Kidney capillary endothelial cell (primary cell): ENCODE results near the gene SPATA7.

Experiments used
- DNase-seq: peaks from one replicate; pipeline ENCODE4 v3.0.0-alpha.2; 2018; ENCODE audit warnings: low spot score

The SPATA7 gene

GRCh38 chr14:88420187-88420586, 34.7 kb downstream of the SPATA7 start:
- DNase-seq, result no peak

- DNase-seq, result no peak
Observed at GRCh38 chr14:88421286-88421685, 35.8 kb downstream of the SPATA7 start.

DNA sequence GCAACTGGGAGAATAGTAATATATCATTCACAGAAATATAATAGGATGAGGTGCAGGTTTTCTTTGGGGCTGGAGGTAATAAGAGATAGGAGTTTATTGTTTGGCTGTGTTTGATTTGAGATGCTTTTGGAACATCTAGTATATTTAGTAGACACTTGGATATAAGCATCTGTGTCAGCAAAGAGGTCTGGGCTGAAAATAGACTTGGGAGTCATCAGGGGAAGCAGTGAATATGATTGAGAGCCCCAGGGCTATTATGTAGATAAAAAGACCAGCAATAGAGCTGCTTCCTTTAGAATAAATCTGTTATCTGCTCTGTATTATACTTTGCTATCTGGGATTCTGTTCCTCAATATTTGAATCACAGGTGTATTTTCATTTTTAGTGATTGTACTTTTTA, 36.6 kb downstream of the SPATA7 start:
- no peak for DNase-seq

DNA sequence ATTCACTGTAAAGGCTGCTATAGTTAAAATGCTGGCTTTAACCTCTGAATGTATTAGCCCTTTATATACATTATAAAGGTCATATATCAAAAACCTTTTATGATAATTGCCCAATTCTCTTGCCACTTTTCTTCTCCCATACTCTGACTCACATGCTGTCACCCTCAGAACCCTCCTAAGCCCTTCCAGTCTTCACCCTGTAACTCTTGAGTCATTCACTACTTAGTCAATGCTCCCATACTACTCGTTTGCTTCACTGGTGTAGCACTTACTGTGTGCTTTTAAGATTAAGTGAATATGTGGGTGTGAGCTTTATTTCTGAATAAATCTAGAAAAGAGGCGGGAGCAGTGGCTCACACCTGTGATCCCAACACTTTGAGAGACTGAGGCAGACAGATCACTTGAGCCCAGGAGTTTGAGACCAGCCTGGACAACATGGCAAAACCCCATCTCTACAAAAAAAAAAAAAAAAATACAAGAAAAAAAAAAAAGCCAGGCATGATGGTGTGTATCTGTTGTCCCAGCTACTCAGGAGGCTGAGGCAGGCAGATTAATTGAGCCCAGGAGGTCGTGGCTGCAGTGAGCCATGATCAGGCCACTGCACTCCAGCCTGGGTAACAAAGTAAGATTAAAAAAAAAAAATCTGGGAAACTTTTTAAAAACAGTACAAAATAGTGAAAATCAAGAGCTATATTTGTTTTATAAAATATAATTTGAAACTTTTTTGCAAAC, 37.6 kb downstream of the SPATA7 start:
- no peak for DNase-seq

DNA sequence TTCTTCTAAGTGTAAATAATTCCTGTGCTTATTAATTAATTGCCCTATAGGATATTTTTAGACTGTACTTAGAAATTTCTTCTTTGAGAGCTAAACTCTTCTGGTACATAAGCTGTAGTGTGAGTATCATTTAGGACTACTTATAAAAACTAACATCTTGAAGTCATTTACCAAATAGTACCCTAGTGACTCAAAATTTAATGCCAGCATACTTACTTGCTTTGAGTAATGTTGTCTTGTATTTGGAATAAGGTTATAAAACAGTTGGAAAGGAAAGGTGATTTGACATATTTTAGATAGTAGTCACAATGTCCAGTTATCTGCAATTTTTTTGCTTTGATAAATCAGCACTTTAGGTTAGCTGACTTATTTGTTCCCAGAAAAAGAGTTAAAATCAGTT, 39.1 kb downstream of the SPATA7 start:
- no peak for DNase-seq

DNA sequence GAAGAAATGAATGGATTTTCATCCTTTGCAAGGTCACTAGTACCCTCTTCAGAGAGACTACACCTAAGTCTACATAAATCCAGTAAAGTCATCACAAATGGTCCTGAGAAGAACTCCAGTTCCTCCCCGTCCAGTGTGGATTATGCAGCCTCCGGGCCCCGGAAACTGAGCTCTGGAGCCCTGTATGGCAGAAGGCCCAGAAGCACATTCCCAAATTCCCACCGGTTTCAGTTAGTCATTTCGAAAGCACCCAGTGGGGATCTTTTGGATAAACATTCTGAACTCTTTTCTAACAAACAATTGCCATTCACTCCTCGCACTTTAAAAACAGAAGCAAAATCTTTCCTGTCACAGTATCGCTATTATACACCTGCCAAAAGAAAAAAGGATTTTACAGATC, 40.8 kb downstream of the SPATA7 start:
- no peak for DNase-seq

DNA sequence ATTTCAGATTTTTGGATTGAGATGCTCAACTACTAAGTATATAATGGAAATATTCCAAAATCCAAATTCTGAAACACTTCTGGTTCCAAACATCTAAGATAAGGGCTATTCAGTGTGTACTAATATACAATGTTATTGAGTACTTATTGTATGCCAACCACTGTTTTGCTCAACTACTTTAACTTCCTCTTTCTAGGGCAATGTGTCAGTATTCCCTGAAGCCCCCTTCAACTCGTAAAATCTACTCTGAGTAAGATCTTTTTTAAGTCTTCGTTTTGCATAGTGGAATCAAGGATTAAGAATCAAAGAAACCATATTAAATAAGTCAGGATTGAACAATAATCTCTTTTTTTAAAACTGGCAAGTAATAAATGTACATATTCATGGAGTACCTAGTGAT, 45.5 kb downstream of the SPATA7 start:
- no peak for DNase-seq

GRCh38 chr14:88437658-88438057, 52.2 kb downstream of the SPATA7 start:
- no peak for DNase-seq

DNA sequence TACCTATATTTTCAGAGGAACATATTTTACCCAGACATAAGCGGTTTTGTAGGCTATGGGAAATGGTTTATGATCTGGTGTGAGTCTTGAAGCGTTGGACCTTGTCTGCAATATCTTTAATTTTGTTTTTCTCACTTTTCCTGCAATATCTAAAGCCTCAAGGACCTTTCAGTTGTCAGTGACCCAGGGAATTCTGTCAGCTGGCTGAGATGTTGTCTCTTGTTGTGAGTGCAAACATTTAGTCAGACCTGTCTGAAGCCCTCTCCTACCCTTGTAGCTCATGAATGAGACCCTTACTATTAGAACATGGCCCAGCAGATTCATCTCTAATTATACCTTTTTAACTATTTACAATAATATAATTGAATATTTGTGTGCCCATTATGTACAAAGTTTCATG, 53.6 kb downstream of the SPATA7 start:
- DNase-seq, result no peak

- no peak for DNase-seq
Observed at GRCh38 chr14:88452231-88452630, 66.8 kb downstream of the SPATA7 start.

DNA sequence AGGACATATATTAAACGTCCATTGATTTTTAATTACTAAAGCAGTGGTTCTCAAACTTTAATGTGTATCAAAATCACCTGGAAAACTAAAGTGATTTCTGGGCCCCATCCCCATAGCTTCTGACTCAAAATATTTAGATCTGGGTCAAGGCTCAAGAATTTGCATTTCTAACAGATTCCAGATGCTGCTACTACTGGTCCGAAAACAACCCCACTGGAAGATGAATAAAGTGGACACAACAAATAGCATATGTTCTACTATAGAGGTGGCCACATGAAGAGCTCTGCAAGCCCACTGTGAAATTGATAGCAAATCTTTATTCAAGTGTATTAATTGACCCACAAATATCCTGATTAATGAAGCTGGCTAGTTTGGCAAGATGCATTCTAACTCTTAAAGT, 69.4 kb downstream of the SPATA7 start:
- DNase-seq, result no peak

DNA sequence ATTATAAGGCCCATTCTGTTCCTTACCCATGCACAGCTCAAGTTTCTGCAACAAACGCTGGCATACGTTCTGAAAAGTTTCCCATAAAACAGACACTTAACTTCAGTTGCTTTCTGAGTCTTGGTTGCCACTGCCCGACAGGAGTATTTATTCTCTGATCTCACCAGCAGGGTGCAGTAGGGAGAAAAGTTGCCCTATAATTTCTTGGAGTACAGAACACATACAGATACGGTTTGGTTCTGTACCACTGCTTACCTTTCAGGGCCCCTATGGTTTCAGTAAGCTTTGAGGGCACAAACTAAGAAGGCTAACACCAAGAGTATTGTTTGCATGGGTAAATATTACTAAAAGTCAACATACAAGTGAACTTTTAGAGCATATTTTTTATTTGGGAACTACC, 77.9 kb downstream of the SPATA7 start:
- DNase-seq, result peak; percentile 9

DNA sequence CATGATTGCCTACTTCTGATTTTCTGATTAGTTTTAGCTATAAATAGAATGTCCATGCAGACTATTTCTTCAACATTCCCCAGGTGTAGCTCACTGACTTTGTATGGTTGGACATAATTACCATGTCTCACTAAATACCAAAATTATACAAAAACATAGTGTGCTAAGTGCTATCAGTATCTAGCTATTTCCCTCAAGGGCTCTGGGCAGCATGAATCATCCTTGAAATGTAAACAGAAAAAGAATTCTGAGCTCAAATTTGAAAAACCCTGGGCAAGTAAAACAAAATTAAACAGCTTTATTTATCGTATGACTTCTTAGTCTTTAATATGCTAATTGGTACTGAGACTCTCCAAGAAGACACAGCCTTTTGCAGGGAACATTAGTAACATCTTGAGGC, 82.9 kb downstream of the SPATA7 start:
- DNase-seq, result no peak

- DNase-seq, result no peak
Observed at GRCh38 chr14:88470542-88471440, 85.3 kb downstream of the SPATA7 start.

DNA sequence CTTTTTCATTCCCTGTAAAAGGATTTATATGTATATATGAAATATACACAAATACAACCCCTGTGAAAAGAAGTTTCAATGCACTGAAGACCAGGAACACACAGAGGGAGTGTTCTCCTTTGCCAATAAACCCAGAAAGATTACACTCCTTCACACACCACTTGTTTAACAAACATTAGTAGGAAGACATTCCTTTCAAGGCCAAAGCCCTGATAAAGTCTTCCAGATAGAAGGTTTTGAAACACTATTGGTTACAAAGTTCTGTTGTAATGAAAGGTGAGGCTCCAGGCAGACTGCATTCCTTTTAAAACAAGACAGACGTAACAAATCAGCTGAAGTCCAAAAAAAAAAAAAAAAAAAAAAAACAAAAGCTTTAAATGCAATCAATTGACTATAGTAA, 88.3 kb downstream of the SPATA7 start:
- DNase-seq, result no peak

GRCh38 chr14:88476214-88476774, 90.8 kb downstream of the SPATA7 start:
- no peak for DNase-seq

DNA sequence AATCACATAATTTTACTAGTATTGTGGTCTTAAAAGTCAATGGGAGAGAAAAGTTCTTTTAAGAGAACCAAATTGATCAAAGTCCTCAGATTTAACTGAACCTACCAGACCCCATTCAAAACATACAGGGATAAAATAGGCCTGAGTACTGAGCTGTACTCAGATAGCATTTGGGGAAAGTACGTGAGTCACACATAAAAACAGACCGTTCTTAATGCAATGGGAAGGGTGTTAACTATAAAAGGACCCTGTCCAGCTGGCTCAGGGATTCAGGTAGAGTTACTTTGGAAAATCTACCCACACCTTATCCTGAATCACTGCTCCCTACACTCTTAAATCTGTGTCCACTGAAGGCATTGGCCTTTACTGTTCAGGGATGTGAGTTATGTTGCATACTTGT, 91.4 kb downstream of the SPATA7 start:
- no peak for DNase-seq

GRCh38 chr14:88477513-88478250, 92.2 kb downstream of the SPATA7 start:
- DNase-seq, result no peak

GRCh38 chr14:88478931-88479330, 93.5 kb downstream of the SPATA7 start:
- DNase-seq, result no peak

DNA sequence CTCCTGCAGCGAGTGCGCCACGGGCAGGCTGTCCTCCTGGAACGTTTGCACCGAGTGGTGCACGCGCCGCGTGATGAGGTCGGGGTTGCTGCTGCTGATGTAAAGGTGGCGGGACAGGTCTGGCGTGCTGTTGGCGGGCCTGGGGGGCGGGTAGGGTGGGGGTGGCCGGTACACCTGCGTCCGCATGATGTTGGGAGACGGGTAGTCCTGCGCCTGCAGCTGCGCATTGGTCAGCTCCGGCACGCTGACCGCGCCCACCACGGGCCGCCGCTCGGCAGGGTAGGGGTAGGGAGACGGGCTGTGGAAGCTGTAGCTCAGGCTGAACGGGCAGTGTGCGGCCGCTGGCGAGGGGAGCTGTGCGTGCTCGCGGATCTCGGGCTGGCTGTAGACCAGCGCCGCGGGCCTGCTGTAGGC, 94.1 kb downstream of the SPATA7 start:
- DNase-seq, result no peak

- DNase-seq, result no peak
Observed at GRCh38 chr14:88481059-88481458, 95.6 kb downstream of the SPATA7 start.

- no peak for DNase-seq
Observed at GRCh38 chr14:88481794-88482193, 96.3 kb downstream of the SPATA7 start.
